SK-N-MC (cell line): ENCODE measurements around the gene LRMDA.

ENCODE experiments used
- EZH2 ChIP-seq: fragments of 200-600 bp; sonication (generic); IDR thresholded peaks from one replicate; pipeline ENCODE4 v1.6.1; 2017; ENCODE audit warnings: antibody characterized with exemption
- POLR2AphosphoS5 ChIP-seq: IDR thresholded peaks from 2 replicates; pipeline ENCODE4 v1.6.1; 2012; ENCODE audit warnings: mild to moderate bottlenecking, low read depth, low read length, borderline replicate concordance

DNA sequence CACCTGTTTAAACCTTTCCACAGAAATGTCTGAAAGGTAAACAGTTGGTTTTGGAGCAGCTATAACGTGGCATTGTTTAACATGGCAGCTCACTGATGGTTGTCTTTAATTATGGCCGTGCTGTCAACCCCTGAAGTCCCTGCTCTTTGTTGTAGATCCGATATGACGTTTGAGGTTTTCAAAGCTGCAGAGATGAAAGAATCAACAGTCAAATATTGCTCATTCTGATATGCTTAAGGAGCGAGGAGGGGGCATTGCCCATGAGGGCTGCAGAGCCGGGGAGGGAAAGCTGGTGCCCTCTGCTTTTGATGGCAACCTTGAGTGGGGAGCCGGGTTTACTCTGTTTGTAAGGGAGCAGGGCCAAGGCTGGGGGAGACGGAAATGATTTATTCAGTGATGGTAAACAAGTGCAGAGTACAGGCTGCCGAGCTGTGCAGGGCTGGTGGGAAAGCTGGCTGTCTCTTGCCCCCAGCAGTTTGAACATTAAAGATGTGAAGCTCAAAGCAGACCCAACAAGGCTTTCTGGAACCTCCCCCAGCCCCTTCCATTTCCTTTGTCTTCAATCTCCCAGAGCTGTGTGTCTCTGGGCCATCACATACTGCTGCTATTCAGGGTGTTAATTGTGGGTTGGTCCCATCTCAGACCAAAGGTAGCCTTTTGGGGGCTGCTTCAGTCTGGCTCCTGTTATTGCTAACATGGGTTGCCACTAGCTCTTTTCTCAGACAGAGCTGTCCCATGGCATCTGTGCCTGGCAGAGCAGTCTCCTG is 345.5 kb downstream of the LRMDA start:
- TF ChIP-seq EZH2 (no peak), POLR2AphosphoS5 (no peak)
